ENCODE measurements around the gene FAM90A26.
A peak's percentile ranks its signal among the peaks of the same experiment; 100 is the strongest.
"Not testable (repeated sequence)": the region's sequence is repeated elsewhere in the genome, so short reads cannot be mapped to it uniquely, and the experiment has no call there.

FAM90A26 gene

DNA sequence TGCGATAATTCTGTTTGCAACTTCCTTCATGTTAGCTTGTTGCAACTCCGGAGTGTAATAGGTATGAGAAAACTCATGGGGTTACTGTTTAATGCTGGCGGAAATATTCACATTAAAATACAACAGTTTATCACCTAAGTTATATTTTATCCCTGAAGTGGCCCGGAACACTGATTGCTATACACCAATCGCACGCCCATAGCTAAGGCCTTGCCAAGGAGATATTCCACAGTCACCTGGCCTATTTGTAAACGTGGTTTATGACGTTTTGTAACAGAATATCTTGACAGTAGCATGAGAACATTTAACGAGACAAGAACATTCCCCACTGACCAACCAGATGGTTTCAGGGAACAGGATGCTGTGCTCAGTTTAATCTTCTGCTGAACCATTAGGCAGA is 23.2 kb upstream of the FAM90A26 start:
- no peak for DNase-seq (ENCODE audit: low spot score)
- TF ChIP-seq, protein P1, sequence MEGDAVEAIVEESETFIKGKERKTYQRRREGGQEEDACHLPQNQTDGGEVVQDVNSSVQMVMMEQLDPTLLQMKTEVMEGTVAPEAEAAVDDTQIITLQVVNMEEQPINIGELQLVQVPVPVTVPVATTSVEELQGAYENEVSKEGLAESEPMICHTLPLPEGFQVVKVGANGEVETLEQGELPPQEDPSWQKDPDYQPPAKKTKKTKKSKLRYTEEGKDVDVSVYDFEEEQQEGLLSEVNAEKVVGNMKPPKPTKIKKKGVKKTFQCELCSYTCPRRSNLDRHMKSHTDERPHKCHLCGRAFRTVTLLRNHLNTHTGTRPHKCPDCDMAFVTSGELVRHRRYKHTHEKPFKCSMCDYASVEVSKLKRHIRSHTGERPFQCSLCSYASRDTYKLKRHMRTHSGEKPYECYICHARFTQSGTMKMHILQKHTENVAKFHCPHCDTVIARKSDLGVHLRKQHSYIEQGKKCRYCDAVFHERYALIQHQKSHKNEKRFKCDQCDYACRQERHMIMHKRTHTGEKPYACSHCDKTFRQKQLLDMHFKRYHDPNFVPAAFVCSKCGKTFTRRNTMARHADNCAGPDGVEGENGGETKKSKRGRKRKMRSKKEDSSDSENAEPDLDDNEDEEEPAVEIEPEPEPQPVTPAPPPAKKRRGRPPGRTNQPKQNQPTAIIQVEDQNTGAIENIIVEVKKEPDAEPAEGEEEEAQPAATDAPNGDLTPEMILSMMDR (IDR thresholded peaks at IDR 0.05), result no peak
- Histone ChIP-seq H3K4me3 (no peak overlapping the region), H3K27ac (no peak overlapping the region)

DNA sequence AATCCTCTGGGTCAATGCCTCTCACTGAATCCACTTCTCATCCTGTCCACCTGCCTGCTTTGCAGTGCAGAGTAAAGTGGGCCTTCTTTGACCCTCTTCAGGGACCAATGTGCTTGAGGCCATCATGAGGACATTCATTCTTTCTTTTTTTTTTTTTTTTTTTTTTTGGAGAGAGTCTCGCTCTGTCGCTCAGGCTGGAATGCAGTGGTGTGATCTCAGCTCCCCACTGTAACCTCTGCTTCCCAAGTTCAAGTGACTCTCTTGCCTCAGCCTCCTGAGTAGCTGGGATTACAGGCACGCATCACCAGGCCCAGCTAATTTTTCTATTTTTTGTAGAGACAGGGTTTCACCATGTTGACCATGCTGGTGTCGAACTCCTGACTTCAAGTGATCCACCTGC is 22.8 kb upstream of the FAM90A26 start:
- not testable (repeated sequence) for DNase-seq (ENCODE audit: low spot score); H3K27ac ChIP-seq; H3K4me3 ChIP-seq

DNA sequence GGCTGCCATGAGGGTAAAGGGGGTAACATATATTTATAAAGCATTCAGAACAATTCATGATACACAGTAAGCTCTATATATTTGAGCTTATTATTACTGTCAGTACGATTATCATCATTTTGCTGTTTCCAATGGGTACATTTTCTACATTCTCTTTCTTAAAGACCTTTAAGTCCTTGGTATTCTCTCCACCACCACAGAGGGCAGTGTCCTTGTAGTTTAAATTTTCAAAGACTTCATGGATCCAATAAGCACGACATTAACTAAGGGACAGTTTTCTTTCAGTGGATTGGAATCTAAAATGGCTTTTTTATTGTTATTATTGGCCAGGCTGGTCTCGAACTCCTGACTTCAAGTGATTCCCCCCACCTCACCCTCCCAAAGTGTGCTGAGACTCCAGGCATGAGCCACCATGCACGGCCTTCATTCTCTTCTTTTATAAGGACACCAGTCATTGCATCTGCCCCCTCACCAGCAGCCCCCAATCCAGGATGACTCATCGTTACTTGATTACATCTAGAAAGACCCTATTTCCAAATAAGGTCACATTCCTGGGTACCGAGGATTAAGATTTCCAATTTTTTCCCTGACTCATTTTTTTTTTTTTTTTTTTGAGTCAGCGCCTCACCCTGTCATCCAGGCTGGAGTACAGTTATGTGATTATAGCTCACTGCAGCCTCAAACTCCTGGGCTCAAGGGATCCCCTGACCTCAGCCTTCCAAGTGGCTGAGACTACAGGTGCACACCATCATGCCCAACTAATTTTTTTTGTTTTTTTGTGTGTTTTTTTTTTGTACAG is 21.4 kb upstream of the FAM90A26 start:
- H3K4me3 ChIP-seq, result not testable (repeated sequence)

DNA sequence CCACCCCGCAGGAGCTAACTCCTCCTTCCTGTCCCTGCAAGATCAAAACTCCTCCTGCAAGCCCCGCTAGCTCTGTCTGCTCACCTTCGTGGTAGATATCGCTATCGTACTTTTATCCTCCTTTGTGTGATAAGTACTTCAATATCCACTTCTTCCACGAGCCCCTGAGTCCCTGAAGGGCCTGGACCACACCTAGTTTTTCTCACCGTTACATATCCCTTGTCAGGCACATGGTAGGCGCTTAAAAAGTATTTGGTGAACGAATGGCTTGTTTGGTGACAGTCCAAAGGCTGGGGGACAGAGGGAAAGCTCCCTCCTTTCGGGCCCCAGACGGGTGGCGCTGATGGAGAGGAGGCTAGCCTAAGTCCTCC is 18.4 kb upstream of the FAM90A26 start:
- peak overlapping the region; percentile 78 to 99 for H3K27ac ChIP-seq
- not testable (repeated sequence) for DNase-seq (ENCODE audit: low spot score)
- H3K4me3 ChIP-seq, result peak overlapping the region; percentile 91

More for the DNA sequence above, 21.4 kb upstream of the FAM90A26 start:
- H3K27ac ChIP-seq; DNase-seq (ENCODE audit: low spot score): not testable (repeated sequence)

DNA sequence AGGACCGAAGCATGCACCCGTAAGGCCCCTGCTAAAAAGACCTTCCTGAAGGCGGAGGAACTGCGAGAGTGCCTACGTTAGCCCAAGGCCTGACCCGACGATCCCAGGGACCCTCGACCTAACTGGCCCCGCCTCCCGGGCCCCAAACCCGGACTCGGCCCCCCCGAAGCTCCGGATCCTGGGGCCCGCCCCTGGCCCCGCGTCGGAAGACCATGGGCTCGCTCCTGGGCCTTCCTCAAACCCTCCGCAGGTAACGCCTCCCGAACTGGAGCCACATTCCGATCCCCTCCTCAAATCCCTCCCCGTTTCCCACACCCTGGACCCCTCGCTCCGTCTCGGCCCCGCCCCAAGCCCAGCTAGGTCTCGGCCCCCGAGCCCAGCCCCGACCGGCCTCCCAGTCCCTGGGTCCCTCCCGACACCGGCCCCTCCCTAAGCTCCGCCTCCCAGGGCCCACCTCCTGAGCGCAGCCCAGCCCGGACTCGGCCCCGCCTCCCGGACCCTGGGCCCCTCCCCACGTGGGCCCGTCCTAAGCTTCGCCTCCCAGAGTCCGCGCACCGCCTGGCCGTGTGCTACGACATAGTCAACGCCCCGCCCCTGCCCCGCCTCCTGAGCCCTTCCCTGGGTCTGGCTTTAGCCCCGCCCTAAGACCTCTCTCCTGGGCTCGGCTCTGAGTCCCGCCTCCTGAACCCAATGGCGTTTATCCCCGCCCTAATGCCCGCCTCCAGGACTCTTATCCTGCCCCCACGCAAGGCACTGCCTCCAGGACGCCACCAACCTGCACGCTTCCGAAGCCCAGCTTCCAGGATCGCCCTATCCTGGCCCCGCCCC is 17.8 kb upstream of the FAM90A26 start:
- peak overlapping the region; percentile 91 for H3K4me3 ChIP-seq
- peak; percentile 97 for DNase-seq (ENCODE audit: low spot score)
- H3K27ac ChIP-seq, result peak overlapping the region; percentile 78 to 99

DNA sequence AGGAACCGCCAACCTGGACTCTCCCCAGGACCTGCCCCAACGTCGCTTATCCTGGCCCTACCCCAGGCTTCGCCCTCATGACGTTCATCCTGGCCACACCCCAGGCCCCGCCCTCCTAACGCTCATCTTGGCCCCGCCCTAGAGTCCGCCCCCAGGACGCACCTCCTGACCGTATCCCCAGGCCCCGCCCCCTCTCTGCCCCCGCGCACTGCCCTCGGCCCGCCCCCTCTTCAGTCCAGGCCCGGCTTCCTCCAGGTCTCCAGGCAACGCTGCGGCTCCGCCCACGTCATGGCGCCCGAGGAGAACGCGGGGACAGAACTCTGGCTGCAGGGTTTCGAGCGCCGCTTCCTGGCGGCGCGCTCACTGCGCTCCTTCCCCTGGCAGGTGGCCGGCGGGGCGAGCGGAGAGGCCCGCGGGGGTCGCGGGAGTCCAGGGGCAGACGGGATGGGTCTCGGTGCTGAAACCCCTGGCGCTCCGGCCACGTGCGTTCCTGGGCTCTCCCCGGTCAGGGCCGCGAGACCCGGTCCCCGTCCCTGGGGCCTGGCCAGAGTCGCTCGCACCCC is 17.1 kb upstream of the FAM90A26 start:
- peak; percentile 99 for DNase-seq (ENCODE audit: low spot score)
- Histone ChIP-seq H3K4me3 (peak overlapping the region; percentile 84), H3K27ac (peak overlapping the region in 1 of 2 donors; percentile 84)

DNA sequence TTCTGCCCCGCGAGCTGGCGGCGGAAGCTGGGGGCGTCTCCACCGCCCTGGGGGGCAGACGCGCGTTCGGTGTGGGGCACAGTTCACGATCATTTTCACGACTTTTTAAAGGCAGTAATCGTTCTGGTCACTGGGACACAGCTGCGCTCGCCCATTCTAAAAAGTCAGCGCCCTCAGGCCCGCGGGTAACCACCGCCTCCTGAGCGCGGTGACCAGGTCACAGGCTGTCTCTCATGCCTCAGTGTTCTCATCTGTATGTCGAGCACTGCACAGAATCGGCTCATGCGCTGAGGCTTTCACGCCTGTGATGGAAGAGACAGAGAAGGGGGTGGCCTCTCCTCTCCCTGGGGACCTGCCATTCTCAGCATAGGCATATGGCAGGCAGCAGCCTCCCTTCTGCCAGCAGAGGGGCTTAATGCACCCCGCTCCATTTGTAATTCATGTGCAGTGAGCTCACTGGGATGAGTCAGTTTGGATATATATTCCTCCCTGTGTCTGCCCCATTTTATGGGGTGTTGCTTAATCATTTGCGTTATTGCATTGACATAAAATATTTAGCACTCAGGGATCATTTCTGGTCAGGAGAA is 16.5 kb upstream of the FAM90A26 start:
- not testable (repeated sequence) for DNase-seq (ENCODE audit: low spot score)
- H3K4me3 ChIP-seq, result peak overlapping the region; percentile 84
- peak overlapping the region in 1 of 2 donors; percentile 84 for H3K27ac ChIP-seq

DNA sequence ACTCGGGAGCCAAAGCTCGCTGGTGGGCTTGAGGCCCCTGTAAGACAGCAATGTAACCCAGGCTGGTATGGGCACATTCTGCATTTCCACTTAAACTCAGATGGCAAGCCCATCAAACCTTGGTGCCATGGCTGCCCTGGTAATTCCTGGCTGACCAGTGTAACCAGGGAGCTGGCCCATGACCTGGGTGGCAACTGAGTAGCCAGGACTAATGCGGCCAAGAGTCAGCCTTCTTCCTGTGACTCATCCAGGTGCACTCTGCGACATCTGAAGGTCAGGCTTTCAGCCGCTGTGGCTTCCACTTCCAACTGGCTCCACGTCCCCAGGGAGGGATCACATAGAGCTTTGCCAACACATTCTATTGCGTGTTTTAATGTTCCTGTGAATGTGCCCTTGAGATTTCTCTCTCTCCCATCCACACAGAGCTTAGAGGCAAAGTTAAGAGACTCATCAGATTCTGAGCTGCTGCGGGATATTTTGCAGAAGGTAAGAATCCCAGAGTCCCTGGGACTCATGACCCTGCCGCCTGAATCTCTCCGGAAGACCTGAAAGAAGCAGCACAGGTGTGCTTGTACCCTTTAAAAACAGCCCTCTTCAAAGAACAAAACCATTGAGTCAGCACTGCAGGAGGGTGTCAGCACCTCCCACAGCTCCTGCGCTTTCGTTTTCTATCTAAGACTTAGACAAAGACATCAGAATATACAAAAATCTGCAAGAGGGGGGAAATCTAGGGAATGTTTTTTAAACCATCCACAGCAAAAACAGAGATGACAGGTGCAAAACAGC is 14.9 kb upstream of the FAM90A26 start:
- H3K27ac ChIP-seq; H3K4me3 ChIP-seq; DNase-seq (ENCODE audit: low spot score): not testable (repeated sequence)

DNA sequence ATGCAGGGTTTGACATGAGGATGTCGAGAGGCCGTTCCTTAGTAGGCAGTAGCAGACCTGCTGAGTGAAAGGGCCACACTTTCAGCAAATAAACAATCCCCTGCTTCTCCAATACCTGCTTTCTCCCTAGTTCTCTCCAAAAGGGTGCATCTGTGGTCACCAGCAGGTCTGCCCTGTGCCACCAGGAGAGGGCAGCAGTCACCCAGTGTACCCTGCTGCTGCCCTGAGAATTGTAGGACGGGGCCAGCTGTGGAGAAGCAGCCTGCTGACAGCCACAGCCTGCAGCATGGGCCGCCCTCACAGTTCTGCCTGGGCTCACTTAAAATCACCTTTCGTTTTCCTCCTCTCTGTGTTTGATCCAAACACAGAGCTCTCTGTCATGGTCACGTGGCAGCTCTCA is 11.8 kb upstream of the FAM90A26 start:
- not testable (repeated sequence) for H3K4me3 ChIP-seq; DNase-seq (ENCODE audit: low spot score); H3K27ac ChIP-seq

DNA sequence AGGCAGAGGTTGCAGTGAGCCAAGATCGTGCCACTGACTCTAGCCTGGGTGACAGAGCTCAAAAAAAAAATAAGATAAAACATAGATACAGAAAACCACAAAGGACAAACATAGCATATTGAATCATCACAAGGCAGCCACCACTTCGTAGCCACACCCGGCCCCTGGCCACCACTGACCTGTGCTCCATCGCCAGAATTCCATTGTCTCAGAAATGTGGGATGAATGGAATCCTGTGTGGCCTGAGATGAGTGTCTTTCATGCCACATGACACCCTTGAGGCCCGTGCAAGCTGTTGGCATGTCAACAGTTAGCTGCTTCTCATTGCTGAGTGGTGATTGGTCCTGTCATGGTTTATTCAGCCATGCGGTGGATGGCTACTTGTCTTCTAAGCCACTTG is 10.2 kb upstream of the FAM90A26 start:
- not testable (repeated sequence) for H3K4me3 ChIP-seq; DNase-seq (ENCODE audit: low spot score)

DNA sequence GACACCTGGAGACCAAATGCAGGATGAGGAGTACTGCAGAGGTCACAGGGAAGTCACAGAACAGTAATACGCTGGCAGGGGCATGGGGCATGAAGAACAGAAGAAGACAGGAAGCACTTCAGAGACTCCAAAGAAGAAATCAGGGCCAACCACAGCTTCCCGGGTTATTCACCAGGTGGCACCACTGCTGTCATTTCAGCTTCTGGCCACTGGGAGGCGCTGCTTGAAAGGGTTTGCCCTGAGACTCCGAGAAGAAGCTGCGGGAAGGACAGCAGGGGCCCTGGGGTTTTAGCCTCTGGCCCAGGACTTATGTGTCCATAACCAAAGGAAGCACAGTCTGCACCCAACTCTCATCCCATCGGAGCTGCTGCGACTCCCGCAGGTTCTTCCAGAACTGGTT is 4.2 kb upstream of the FAM90A26 start:
- DNase-seq (ENCODE audit: low spot score); H3K27ac ChIP-seq; H3K4me3 ChIP-seq: not testable (repeated sequence)

More for the DNA sequence above, 10.2 kb upstream of the FAM90A26 start:
- not testable (repeated sequence) for H3K27ac ChIP-seq

DNA sequence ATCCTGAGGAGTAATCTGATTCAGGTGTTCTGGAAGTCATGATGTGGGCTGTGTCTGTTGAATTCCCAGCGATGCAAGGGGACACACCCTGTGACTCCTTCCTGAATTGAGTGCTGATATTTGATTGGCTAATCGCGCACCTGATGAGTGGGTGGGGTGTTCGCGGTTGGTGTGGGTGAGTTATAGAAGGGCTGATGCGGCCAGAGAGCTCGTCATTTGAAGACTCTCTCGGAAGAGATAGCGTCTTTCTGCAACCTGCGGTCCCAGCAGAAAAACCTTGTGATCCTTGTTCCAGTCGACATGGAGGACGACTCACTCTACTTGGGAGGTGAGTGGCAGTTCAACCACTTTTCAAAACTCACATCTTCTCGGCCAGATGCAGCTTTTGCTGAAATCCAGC is 40.1 kb downstream of the FAM90A26 start, which contains the start of gene USP17L10:
Gene USP17L10 (plus strand): TSS at position 301 of the 400 bp plus-strand sequence. CDS start 0 bp downstream, at position 301.
- H3K27ac ChIP-seq; H3K4me3 ChIP-seq; DNase-seq (ENCODE audit: low spot score): not testable (repeated sequence)

DNA sequence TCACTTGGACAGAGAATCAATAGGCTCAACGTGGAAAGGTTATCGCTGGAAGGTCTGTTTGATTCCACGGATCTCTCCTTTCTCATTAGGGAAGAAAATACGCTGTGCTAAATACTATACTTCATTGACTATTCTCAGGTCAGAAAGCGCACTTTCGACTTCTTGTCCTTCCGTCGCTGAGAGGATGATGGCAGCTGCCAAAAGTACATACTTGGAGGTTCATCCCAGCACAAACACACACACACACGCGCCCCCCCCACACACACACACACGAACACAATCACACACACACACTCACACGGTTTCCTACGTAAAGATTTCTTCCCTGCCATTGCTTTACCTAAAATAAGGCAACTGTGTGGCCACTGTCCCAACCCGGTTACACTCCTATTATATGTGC is 44.5 kb downstream of the FAM90A26 start:
- not testable (repeated sequence) for H3K27ac ChIP-seq; H3K4me3 ChIP-seq; DNase-seq (ENCODE audit: low spot score)

DNA sequence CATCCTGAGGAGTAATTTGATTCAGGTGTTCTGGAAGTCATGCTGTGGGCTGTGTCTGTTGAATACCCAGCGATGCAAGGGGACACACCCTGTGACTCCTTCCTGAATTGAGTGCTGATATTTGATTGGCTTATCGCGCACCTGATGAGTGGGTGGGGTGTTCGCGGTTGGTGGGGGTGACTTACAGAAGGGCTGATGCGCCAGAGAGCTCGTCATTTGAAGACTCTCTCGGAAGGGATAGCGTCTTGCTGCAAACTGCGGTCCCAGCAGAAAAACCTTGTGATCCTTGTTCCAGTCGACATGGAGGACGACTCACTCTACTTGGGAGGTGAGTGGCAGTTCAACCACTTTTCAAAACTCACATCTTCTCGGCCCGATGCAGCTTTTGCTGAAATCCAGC is 44.9 kb downstream of the FAM90A26 start, which contains the start of gene USP17L11:
Gene USP17L11 (plus strand): TSS at position 301 of the 400 bp plus-strand sequence. CDS start 0 bp downstream, at position 301.
- H3K27ac ChIP-seq; DNase-seq (ENCODE audit: low spot score); H3K4me3 ChIP-seq: not testable (repeated sequence)

DNA sequence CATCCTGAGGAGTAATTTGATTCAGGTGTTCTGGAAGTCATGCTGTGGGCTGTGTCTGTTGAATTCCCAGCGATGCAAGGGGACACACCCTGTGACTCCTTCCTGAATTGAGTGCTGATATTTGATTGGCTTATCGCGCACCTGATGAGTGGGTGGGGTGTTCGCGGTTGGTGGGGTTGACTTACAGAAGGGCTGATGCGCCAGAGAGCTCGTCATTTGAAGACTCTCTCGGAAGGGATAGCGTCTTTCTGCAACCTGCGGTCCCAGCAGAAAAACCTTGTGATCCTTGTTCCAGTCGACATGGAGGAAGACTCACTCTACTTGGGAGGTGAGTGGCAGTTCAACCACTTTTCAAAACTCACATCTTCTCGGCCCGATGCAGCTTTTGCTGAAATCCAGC is 49.6 kb downstream of the FAM90A26 start, which contains the start of gene USP17L12:
Gene USP17L12 (plus strand): TSS at position 301 of the 400 bp plus-strand sequence. CDS start 0 bp downstream, at position 301.
- DNase-seq (ENCODE audit: low spot score); H3K27ac ChIP-seq; H3K4me3 ChIP-seq: not testable (repeated sequence)

DNA sequence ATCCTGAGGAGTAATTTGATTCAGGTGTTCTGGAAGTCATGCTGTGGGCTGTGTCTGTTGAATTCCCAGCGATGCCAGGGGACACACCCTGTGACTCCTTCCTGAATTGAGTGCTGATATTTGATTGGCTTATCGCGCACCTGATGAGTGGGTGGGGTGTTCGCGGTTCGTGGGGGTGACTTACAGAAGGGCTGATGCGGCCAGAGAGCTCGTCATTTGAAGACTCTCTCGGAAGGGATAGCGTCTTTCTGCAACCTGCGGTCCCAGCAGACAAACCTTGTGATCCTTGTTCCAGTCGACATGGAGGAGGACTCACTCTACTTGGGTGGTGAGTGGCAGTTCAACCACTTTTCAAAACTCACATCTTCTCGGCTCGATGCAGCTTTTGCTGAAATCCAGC is 54.4 kb downstream of the FAM90A26 start, which contains the start of gene USP17L13:
Gene USP17L13 (plus strand): TSS at position 301 of the 400 bp plus-strand sequence. CDS start 0 bp downstream, at position 301.
- H3K27ac ChIP-seq; H3K4me3 ChIP-seq; DNase-seq (ENCODE audit: low spot score): not testable (repeated sequence)

All from coronary artery (tissue), 2 donors.